ENCODE measurements around the gene SLC26A11. TPM values are rescaled to one million over a fixed set of nuclear protein-coding genes. Genes with fewer than 3 reads are reported as not detected.

The SLC26A11 gene
- total RNA-seq, 3 donors from 2014 or later (not counting 1 experiment from before 2014, with no cell fraction given), result 33.9 to 37.6 (median 35.8) TPM

DNA sequence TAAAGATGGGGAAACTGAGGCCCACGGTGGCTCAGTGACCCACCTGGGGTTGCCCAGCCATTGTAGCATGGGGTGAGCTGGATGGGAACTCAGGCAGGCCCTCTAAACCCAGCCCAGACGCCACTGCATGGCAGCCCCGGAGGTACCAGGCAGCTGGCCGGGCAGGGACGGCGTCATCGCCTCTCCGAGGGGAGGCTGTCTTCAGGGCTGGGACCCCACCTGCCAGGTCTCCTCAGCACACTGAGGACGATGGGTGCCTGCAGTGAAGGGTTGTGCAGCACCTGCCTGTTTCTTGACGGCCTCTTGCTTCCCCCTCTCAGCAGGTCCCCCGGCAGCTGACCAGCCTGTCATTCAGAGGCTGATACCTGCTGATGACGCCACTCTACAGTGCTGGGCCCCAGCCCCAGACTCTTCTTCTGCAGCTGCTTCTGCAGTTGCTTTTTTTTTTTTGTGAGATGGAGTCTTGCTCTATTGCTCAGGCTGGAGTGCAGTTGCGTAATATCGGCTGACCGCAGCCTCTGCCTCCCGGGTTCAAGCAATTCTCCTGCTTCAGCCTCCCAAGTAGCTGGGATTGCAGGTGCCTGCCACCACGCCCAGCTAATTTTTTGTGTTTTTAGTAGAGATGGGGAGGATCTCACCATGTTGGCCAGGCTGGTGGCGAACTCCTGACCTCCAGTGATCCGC, 65.2 kb downstream of the SLC26A11 start:
- Mint-ChIP-seq H3K27ac (peak overlapping the region in 1 of 2 donors; percentile 75), H3K9me3 (no peaks in the 10 kb centered on the region), H3K36me3 (peaks cover 7% of the 10 kb centered on the region), H3K4me1 (peaks cover 12 to 38% of the 10 kb centered on the region in 2 donors), H3K4me3 (no peak overlapping the region), H3K27me3 (ENCODE audit: low read depth in 2 of 2) (no peaks in the 10 kb centered on the region)
- ATAC-seq, result no peak
- whole genome bisulfite sequencing (ENCODE audit: insufficient coverage), result 94% methylated on average over 19 of the region's 19 CpGs
- Histone ChIP-seq H3K4me3 (ENCODE audit: low read length) (no peak overlapping the region), H3K27ac (ENCODE audit: low read length) (no peak overlapping the region), H3K27me3 (ENCODE audit: control insufficient read depth, insufficient read depth, low read length) (no peaks in the 10 kb centered on the region), H3K4me1 (ENCODE audit: control insufficient read depth, insufficient read depth, low read length) (peaks cover 14% of the 10 kb centered on the region), H3K36me3 (ENCODE audit: control insufficient read depth, insufficient read depth, low read length) (peaks cover 68% of the 10 kb centered on the region), H3K9me3 (ENCODE audit: control insufficient read depth, insufficient read depth, low read length) (no peaks in the 10 kb centered on the region)
- DNase-seq, result no peak
- intact Hi-C loops (cut with micrococcal nuclease), result no loop called here
- TF ChIP-seq, protein P1, sequence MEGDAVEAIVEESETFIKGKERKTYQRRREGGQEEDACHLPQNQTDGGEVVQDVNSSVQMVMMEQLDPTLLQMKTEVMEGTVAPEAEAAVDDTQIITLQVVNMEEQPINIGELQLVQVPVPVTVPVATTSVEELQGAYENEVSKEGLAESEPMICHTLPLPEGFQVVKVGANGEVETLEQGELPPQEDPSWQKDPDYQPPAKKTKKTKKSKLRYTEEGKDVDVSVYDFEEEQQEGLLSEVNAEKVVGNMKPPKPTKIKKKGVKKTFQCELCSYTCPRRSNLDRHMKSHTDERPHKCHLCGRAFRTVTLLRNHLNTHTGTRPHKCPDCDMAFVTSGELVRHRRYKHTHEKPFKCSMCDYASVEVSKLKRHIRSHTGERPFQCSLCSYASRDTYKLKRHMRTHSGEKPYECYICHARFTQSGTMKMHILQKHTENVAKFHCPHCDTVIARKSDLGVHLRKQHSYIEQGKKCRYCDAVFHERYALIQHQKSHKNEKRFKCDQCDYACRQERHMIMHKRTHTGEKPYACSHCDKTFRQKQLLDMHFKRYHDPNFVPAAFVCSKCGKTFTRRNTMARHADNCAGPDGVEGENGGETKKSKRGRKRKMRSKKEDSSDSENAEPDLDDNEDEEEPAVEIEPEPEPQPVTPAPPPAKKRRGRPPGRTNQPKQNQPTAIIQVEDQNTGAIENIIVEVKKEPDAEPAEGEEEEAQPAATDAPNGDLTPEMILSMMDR (IDR thresholded peaks at IDR 0.05), result no peak

DNA sequence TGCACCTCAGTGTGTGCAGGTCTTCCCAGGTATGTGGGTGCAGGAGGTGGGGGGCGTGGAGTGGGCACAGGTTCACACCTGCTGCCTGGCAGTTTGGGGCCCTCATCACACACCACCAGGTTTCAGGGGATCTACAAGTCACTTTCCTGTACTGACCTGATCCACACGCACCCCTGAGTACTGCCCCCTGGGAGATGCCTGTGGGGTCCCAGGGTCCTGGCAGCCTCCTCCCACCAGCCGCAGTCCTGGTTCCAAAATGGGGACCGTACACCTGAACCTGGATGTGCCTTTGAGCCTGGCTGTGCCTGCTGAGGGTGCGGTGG, 66.4 kb downstream of the SLC26A11 start:
- DNase-seq, result no peak
- H3K27me3 ChIP-seq (ENCODE audit: control insufficient read depth, insufficient read depth, low read length), result no peaks in the 10 kb centered on the region
- H3K4me3 ChIP-seq (ENCODE audit: low read length), result no peak overlapping the region
- TF ChIP-seq, protein P1 (IDR thresholded peaks at IDR 0.05), result no peak
- H3K36me3 Mint-ChIP-seq, result peaks cover 7% of the 10 kb centered on the region
- ATAC-seq, result no peak
- peaks cover 12 to 28% of the 10 kb centered on the region in 2 donors for H3K4me1 Mint-ChIP-seq
- peaks cover 75% of the 10 kb centered on the region for H3K36me3 ChIP-seq (ENCODE audit: control insufficient read depth, insufficient read depth, low read length)
- peak overlapping the region; percentile 75 for H3K27ac Mint-ChIP-seq
- H3K9me3 ChIP-seq (ENCODE audit: control insufficient read depth, insufficient read depth, low read length), result no peaks in the 10 kb centered on the region
- H3K4me1 ChIP-seq (ENCODE audit: control insufficient read depth, insufficient read depth, low read length), result peaks cover 11% of the 10 kb centered on the region
- 93% methylated on average over 5 of the region's 5 CpGs for WGBS (ENCODE audit: insufficient coverage)
- intact Hi-C loops (cut with micrococcal nuclease), result no loop called here
- no peaks in the 10 kb centered on the region for H3K9me3 Mint-ChIP-seq
- H3K4me3 Mint-ChIP-seq, result no peak overlapping the region
- no peaks in the 10 kb centered on the region for H3K27me3 Mint-ChIP-seq (ENCODE audit: low read depth in 2 of 2)
- no peak overlapping the region for H3K27ac ChIP-seq (ENCODE audit: low read length)

DNA sequence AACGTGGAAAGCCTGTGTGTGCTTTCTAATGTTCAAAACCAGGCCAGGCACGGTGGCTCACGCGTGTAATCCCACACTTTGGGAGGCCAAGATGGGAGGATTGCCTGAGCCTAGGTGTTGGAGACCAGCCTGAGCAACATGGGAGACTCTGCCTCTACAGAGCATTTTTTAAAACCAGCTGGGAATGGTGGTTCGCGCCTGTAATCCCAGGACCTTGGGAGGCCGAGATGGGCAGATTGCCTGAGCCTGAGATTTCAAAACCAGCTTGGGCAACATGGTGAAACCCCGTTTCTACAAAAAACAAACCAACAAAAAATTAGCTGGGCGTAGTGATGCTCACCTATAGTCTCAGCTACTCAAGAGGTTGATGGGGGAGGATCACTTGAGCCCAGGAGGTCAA, 66.8 kb downstream of the SLC26A11 start:
- Mint-ChIP-seq H3K36me3 (peaks cover 7% of the 10 kb centered on the region), H3K9me3 (no peaks in the 10 kb centered on the region), H3K27me3 (ENCODE audit: low read depth in 2 of 2) (no peaks in the 10 kb centered on the region), H3K4me3 (no peak overlapping the region), H3K27ac (peak overlapping the region; percentile 75), H3K4me1 (peaks cover 12 to 26% of the 10 kb centered on the region in 2 donors)
- no peak overlapping the region for H3K27ac ChIP-seq (ENCODE audit: low read length)
- H3K4me3 ChIP-seq (ENCODE audit: low read length), result no peak overlapping the region
- TF ChIP-seq, protein P1 (IDR thresholded peaks at IDR 0.05), result no peak
- H3K36me3 ChIP-seq (ENCODE audit: control insufficient read depth, insufficient read depth, low read length), result peaks cover 77% of the 10 kb centered on the region
- H3K27me3 ChIP-seq (ENCODE audit: control insufficient read depth, insufficient read depth, low read length), result no peaks in the 10 kb centered on the region
- 97% methylated on average over 8 of the region's 9 CpGs for WGBS (ENCODE audit: insufficient coverage)
- DNase-seq, result no peak
- peaks cover 11% of the 10 kb centered on the region for H3K4me1 ChIP-seq (ENCODE audit: control insufficient read depth, insufficient read depth, low read length)
- no peaks in the 10 kb centered on the region for H3K9me3 ChIP-seq (ENCODE audit: control insufficient read depth, insufficient read depth, low read length)
- ATAC-seq, result no peak
- intact Hi-C loops (cut with micrococcal nuclease), result no loop called here
